CD4-positive, alpha-beta T cell (primary cell): ENCODE data around the gene RAB31. TPM values are rescaled to one million over a fixed set of nuclear protein-coding genes. Genes with fewer than 3 reads are reported as not detected.

Source experiments
- ATAC-seq: fragments of 200-7000 bp; cut with Tn5 transposase; one replicate; pipeline ENCODE4 v1.10.0; 2022; ENCODE audit warnings: mild to moderate bottlenecking; ENCODE audit not compliant: poor library complexity
- CTCF ChIA-PET: fragments of 350-600 bp; sonication (Branson Sonifier 250); formaldehyde crosslinking; loops from one replicate; lab custom pipeline; 2021; ENCODE audit warnings: antibody characterized with exemption, inconsistent platforms; lab: Charles Lee
- POLR2A ChIA-PET: fragments of 350-600 bp; sonication (Branson Sonifier 250); formaldehyde crosslinking; loops from one replicate; lab custom pipeline; 2021; ENCODE audit warnings: antibody characterized with exemption, inconsistent platforms; lab: Charles Lee
- DNase-seq, 14 experiments: peaks; one replicate each; pipeline ENCODE4 v3.0.0-alpha.2; 2013 to 2020; ENCODE audit warnings: mixed read lengths in 2 of 14
- H3K27ac ChIP-seq, 2 donors: one replicate each; pipeline versions ENCODE4 v1.5.1 to v1.7.0; 2013; ENCODE audit warnings: low read length in 2 of 2, low read depth in 1 of 2, mild to moderate bottlenecking in 1 of 2
- H3K27me3 ChIP-seq, 2 experiments: 1 replicate in 1 of 2; 2 replicates in 1 of 2; pipeline versions ENCODE4 v1.6.1 to v1.7.0; 2013; ENCODE audit warnings: low read length in 2 of 2, control low read depth in 1 of 2, mild to moderate bottlenecking in 1 of 2, moderate library complexity in 1 of 2; ENCODE audit not compliant: insufficient read depth in 2 of 2, control insufficient read depth in 1 of 2
- H3K36me3 ChIP-seq: one replicate; pipeline ENCODE4 v1.6.1; 2013; ENCODE audit warnings: low read length, control low read depth; ENCODE audit not compliant: insufficient read depth
- H3K4me1 ChIP-seq: one replicate; pipeline ENCODE4 v1.6.1; 2013; ENCODE audit warnings: low read length, control low read depth; ENCODE audit not compliant: insufficient read depth
- H3K4me3 ChIP-seq: one replicate; pipeline ENCODE4 v1.5.1; 2013; ENCODE audit warnings: mild to moderate bottlenecking, low read length, moderate library complexity
- H3K9me3 ChIP-seq, 2 experiments: 1 replicate in 1 of 2; 2 replicates in 1 of 2; pipeline versions ENCODE4 v1.6.1 to v1.7.0; 2013; ENCODE audit warnings: low read length in 2 of 2, mild to moderate bottlenecking in 2 of 2, control low read depth in 1 of 2, moderate library complexity in 1 of 2; ENCODE audit not compliant: control insufficient read depth in 1 of 2, insufficient read depth in 1 of 2
- H3K27ac Mint-ChIP-seq: one replicate; pipeline ENCODE4 v1.8.0; 2020; ENCODE audit warnings: mixed read lengths
- H3K27me3 Mint-ChIP-seq: one replicate; pipeline ENCODE4 v1.8.0; 2021; ENCODE audit warnings: mixed read lengths
- H3K36me3 Mint-ChIP-seq: one replicate; pipeline ENCODE4 v1.8.0; 2021; ENCODE audit warnings: low read depth, mixed read lengths
- H3K4me1 Mint-ChIP-seq: one replicate; pipeline ENCODE4 v1.8.0; 2021; ENCODE audit warnings: low read depth, mixed read lengths
- H3K4me3 Mint-ChIP-seq: one replicate; pipeline ENCODE4 v1.8.0; 2020; ENCODE audit warnings: mild to moderate bottlenecking, mixed read lengths
- H3K9me3 Mint-ChIP-seq: one replicate; pipeline ENCODE4 v1.8.0; 2020; ENCODE audit warnings: mixed read lengths
- intact Hi-C, 2 experiments: fragments of 100-400 bp; cut with DNase I in 1 of 2; cut with micrococcal nuclease in 1 of 2; formaldehyde crosslinking; loops; one replicate each; pipeline versions ENCODE4 v1.15.1 to v1.9.0; 2023 to 2025; cut with DNase I, micrococcal nuclease
- total RNA-seq, 174 experiments: library from RNA in 2 of 174; stranded (reverse) in 2 of 174; gene quantifications; one replicate each; pipeline ENCODE4 v1.2.3 and lab custom pipeline; 2021 to 2026
- TF ChIP-seq, protein P1 (sequence below): fragments of 200-600 bp; IDR thresholded peaks from one replicate; pipeline ENCODE4 v1.8.0; 2022; ENCODE audit warnings: antibody characterized with exemption, mild to moderate bottlenecking

Gene RAB31
- total RNA-seq, 2 experiments from 2014 or later: 1.1 to 1.3 TPM

DNA sequence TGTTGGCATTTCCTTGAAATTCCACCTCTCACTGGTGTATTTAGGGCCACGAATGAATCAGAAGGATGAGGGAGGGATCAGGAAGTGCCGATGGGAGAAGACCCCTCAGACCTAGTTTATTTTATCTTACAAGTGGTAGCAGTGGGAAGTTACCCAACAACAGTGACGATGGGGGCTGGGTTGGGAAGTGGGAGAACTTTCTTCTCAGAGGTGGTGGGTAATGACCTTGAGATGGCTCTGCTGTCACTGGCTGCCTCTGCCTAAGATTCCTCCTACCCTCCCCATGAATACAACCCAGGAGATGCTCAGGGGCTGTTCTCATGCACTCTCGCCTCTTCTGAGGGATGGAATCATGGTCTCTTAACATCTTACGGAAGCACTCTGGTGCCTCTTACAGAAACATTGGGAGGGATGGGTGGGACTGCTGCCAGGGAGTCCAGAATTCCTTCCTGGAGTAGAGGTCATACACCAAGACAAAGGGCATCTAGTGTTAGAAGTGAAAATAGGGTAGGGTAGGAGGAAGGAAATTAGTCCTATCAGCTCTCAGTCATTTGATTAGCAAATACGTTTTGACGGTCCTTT lies 119.2 kb downstream of the RAB31 start:
- TF ChIP-seq, protein P1, sequence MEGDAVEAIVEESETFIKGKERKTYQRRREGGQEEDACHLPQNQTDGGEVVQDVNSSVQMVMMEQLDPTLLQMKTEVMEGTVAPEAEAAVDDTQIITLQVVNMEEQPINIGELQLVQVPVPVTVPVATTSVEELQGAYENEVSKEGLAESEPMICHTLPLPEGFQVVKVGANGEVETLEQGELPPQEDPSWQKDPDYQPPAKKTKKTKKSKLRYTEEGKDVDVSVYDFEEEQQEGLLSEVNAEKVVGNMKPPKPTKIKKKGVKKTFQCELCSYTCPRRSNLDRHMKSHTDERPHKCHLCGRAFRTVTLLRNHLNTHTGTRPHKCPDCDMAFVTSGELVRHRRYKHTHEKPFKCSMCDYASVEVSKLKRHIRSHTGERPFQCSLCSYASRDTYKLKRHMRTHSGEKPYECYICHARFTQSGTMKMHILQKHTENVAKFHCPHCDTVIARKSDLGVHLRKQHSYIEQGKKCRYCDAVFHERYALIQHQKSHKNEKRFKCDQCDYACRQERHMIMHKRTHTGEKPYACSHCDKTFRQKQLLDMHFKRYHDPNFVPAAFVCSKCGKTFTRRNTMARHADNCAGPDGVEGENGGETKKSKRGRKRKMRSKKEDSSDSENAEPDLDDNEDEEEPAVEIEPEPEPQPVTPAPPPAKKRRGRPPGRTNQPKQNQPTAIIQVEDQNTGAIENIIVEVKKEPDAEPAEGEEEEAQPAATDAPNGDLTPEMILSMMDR: no peak
- H3K27ac ChIP-seq: no peak overlapping the region
- H3K9me3 Mint-ChIP-seq: no peaks in the 10 kb centered on the region

DNA sequence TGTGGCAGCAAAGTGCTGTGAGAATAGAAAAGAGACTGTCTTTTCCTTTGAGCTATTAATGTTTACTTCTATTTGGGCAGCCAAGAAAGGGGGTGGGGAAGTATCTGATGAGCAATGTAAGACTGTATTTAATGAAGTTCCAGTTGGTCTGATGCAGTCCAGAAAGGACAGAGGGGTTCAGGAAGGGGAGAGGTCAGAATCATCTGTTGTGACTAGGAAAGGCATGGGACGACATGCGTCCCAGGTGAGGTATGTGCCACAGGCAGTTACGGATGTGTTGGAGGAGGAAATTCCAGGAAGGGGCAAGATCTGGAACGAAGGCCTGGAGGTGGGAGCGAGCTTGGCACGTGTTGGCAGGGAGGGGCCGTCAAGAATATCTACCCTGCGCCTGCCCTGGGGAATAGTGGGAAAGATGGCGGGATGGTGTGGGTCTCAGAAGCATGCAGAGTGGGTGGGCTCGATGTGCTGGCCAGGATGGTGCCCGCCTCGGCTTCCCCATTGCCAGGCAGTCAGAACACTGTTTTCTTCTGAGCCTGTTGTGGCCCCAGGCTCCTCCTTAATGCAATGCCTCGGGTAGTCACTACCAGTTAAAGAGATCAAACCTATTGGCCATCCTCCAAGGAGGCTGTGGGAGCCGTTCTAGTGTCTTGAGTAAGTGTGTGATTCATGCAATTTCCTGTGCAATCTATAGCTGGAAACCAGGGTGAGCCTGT lies 119.8 kb downstream of the RAB31 start:
- no peak for ATAC-seq

More for the DNA sequence above, 119.2 kb downstream of the RAB31 start:
- Histone ChIP-seq H3K4me3 (no peak overlapping the region), H3K36me3 (no peaks in the 10 kb centered on the region), H3K4me1 (no peaks in the 10 kb centered on the region), H3K9me3 (no peaks in the 10 kb centered on the region), H3K27me3 (no peaks in the 10 kb centered on the region)
- H3K36me3 Mint-ChIP-seq: no peaks in the 10 kb centered on the region
- DNase-seq: no peak
- no peak overlapping the region for H3K4me3 Mint-ChIP-seq
- ATAC-seq: no peak
- H3K4me1 Mint-ChIP-seq: no peaks in the 10 kb centered on the region
- H3K27ac Mint-ChIP-seq: no peak overlapping the region
- H3K27me3 Mint-ChIP-seq: peaks cover 6% of the 10 kb centered on the region
- ChIA-PET CTCF (no interaction called here), POLR2A (no interaction called here)
- intact Hi-C loops: no loop called here

DNA sequence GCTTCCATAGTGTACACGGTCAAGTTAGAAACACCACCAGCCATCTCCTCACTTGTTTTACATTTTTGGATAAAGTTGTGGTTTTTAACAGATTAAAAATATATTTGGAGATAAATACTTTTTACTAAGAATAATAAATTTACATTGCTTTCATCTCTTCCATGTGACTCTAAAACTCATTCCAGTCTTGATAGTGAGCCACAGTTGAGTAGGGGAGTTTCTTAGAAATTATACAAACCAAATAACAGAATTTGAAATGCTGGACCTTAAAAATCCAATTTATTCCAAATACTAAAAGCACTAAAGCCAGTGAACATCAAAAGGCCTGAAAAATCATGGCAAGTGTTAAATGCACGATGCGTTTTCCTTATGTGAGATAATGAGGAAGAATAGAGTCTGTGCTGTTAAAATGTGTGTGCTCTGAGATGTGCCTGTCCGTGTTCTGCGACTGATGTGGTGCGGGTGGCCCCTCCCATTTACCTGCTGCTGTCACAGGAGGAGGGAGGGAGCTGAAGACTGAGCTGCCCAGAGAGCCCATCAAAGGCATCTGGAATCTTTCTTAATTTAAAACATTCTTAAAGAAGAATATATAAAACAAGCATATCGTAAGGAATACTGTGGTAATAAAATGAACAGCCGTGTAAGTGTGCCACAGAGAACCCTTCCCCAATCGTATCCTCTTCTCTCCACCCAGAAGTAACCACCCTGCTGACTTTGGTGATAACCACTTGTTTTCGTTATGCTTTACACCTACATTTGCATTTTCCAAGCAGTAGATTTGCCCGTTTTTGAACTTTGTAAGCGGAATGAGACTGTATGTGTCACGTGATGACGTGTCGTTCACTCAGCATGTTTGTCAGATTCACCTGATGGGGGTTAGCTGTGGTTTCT lies 120.7 kb downstream of the RAB31 start:
- Mint-ChIP-seq H3K9me3 (no peaks in the 10 kb centered on the region), H3K4me3 (no peak overlapping the region), H3K4me1 (no peaks in the 10 kb centered on the region), H3K27ac (no peak overlapping the region), H3K27me3 (no peaks in the 10 kb centered on the region), H3K36me3 (no peaks in the 10 kb centered on the region)
- no peak for ATAC-seq
- Histone ChIP-seq H3K27ac (no peak overlapping the region), H3K4me1 (no peaks in the 10 kb centered on the region), H3K4me3 (no peak overlapping the region), H3K9me3 (no peaks in the 10 kb centered on the region), H3K27me3 (no peaks in the 10 kb centered on the region), H3K36me3 (no peaks in the 10 kb centered on the region)
- no peak for DNase-seq
- TF ChIP-seq, protein P1: no peak
- ChIA-PET POLR2A (no interaction called here), CTCF (no interaction called here)
- intact Hi-C loops: no loop called here

More for the DNA sequence above, 119.8 kb downstream of the RAB31 start:
- POLR2A ChIA-PET: no interaction called here
- no peaks in the 10 kb centered on the region for H3K36me3 Mint-ChIP-seq
- Histone ChIP-seq H3K4me3 (no peak overlapping the region), H3K9me3 (no peaks in the 10 kb centered on the region), H3K36me3 (no peaks in the 10 kb centered on the region), H3K27me3 (no peaks in the 10 kb centered on the region), H3K27ac (no peak overlapping the region), H3K4me1 (no peaks in the 10 kb centered on the region)
- H3K4me3 Mint-ChIP-seq: no peak overlapping the region
- intact Hi-C loops: no loop called here
- CTCF ChIA-PET: no interaction called here
- H3K4me1 Mint-ChIP-seq: no peaks in the 10 kb centered on the region
- no peaks in the 10 kb centered on the region for H3K9me3 Mint-ChIP-seq
- TF ChIP-seq, protein P1: no peak
- peaks cover 4% of the 10 kb centered on the region for H3K27me3 Mint-ChIP-seq
- DNase-seq: peak in 3 of 14 experiments; percentile 15 to 66 (median 56)
- no peak overlapping the region for H3K27ac Mint-ChIP-seq
